ENCODE measurements around the gene IZUMO1.
"Not testable (repeated sequence)": the region's sequence is repeated elsewhere in the genome, so short reads cannot be mapped to it uniquely, and the experiment has no call there.

- TF ChIP-seq CTCF, POLR2A (IDR thresholded peaks at IDR 0.05): not testable (repeated sequence)
Measured at GRCh38 chr19:48718106-48718505, 28.6 kb downstream of the IZUMO1 start.
